Astrocyte (in vitro differentiated cells and primary cell): ENCODE results near the gene ZAR1L. TPM values are rescaled to one million over a fixed set of nuclear protein-coding genes. Genes with fewer than 3 reads are reported as not detected.

Source experiments
- DNase-seq: peaks from one replicate; pipeline ENCODE4 v3.0.0-alpha.2; 2010; ENCODE audit warnings: low read depth
- FAIRE-seq: peaks from 2 replicates; lab custom pipeline; 2011; peaks lifted over from hg19 to GRCh38; lab: Jason Lieb, UNC
- H2AFZ ChIP-seq: 2 replicates; pipeline ENCODE4 v1.6.0; 2012; ENCODE audit warnings: low read depth, low read length, inconsistent platforms
- H3K27ac ChIP-seq: 2 replicates; pipeline ENCODE4 v1.5.1; 2011; ENCODE audit warnings: low read depth, low read length, inconsistent platforms
- H3K27me3 ChIP-seq: 2 replicates; pipeline ENCODE4 v1.6.0; 2011; ENCODE audit warnings: low read length, inconsistent platforms; ENCODE audit not compliant: insufficient read depth
- H3K36me3 ChIP-seq: 2 replicates; pipeline ENCODE4 v1.5.1; 2011; ENCODE audit warnings: low read length, inconsistent platforms; ENCODE audit not compliant: insufficient read depth
- H3K4me1 ChIP-seq: 2 replicates; pipeline ENCODE4 v1.5.1; 2011; ENCODE audit warnings: low read length, inconsistent platforms; ENCODE audit not compliant: insufficient read depth
- H3K4me2 ChIP-seq: 2 replicates; pipeline ENCODE4 v1.6.0; 2012; ENCODE audit warnings: low read length, inconsistent platforms
- H3K4me3 ChIP-seq: 2 replicates; pipeline ENCODE4 v1.5.1; 2011; ENCODE audit warnings: low read depth, mild to moderate bottlenecking, low read length, inconsistent platforms; ENCODE audit not compliant: insufficient read depth
- H3K79me2 ChIP-seq: 2 replicates; pipeline ENCODE4 v1.6.0; 2012; ENCODE audit warnings: mild to moderate bottlenecking, low read length, inconsistent platforms; ENCODE audit not compliant: insufficient read depth
- H3K9ac ChIP-seq: 2 replicates; pipeline ENCODE4 v1.6.0; 2012; ENCODE audit warnings: mild to moderate bottlenecking, low read length, inconsistent platforms
- H3K9me3 ChIP-seq: 2 replicates; pipeline ENCODE4 v1.5.1; 2012; ENCODE audit warnings: low read depth, mild to moderate bottlenecking, low read length, inconsistent platforms; ENCODE audit not compliant: insufficient read depth
- H4K20me1 ChIP-seq: 2 replicates; pipeline ENCODE4 v1.6.0; 2012; ENCODE audit warnings: low read length, inconsistent platforms; ENCODE audit not compliant: insufficient read depth
- H3K27ac Mint-ChIP-seq: one replicate; pipeline ENCODE4 v1.8.0; 2021; ENCODE audit warnings: mild to moderate bottlenecking, mixed read lengths; ENCODE audit not compliant: unreplicated experiment
- H3K27me3 Mint-ChIP-seq: one replicate; pipeline ENCODE4 v1.8.0; 2021; ENCODE audit warnings: low read depth, mixed read lengths; ENCODE audit not compliant: unreplicated experiment
- H3K36me3 Mint-ChIP-seq: one replicate; pipeline ENCODE4 v1.8.0; 2021; ENCODE audit warnings: low read depth, mixed read lengths; ENCODE audit not compliant: unreplicated experiment
- H3K4me1 Mint-ChIP-seq: one replicate; pipeline ENCODE4 v1.8.0; 2021; ENCODE audit warnings: low read depth, mixed read lengths; ENCODE audit not compliant: unreplicated experiment
- H3K4me3 Mint-ChIP-seq: one replicate; pipeline ENCODE4 v1.8.0; 2021; ENCODE audit warnings: mild to moderate bottlenecking, moderate library complexity, mixed read lengths; ENCODE audit not compliant: unreplicated experiment
- H3K9me3 Mint-ChIP-seq: one replicate; pipeline ENCODE4 v1.8.0; 2021; ENCODE audit warnings: mild to moderate bottlenecking, mixed read lengths; ENCODE audit not compliant: unreplicated experiment
- EZH2 ChIP-seq: IDR thresholded peaks from 2 replicates; pipeline ENCODE4 v1.6.1; 2012; ENCODE audit warnings: mild to moderate bottlenecking, low read length, inconsistent platforms; ENCODE audit not compliant: insufficient read depth
- total RNA-seq: library from RNA; stranded (reverse); gene quantifications from 2 replicates; pipeline ENCODE4 v1.2.1, GENCODE V29; 2021
- TF ChIP-seq, protein P1 (sequence below): IDR thresholded peaks from 2 replicates; pipeline ENCODE4 v1.5.1; 2011; ENCODE audit warnings: low read depth, mild to moderate bottlenecking, inconsistent platforms, low read length, moderate library complexity; ENCODE audit not compliant: insufficient read depth

The ZAR1L gene
- total RNA-seq, 1 donor from 2014 or later: not detected

DNA sequence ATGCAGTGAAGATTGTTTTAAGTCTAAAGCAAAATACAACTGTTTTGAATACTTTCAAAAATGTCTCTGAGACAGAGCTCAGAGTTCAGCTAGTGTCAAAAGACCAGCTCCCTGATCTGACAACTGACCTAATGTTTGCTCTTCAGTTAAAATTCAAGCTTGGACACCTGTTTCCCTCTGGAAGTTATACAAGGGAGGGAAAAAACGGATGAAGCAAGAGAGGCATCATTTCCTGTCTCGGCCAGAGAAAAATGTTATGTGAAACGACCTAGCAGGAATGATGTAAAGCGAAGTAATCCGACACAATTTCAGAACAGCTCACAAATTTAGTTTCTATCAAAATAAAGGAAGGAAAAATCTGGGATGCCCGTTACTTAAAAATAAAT lies 59.4 kb downstream of the ZAR1L start:
- DNase-seq: no peak
- Mint-ChIP-seq H3K36me3 (no peaks in the 10 kb centered on the region), H3K4me3 (no peak overlapping the region), H3K4me1 (peaks cover under 1% of the 10 kb centered on the region), H3K9me3 (no peaks in the 10 kb centered on the region), H3K27me3 (no peaks in the 10 kb centered on the region), H3K27ac (no peak overlapping the region)
- no peak overlapping the region for H3K9ac ChIP-seq
- H3K9me3 ChIP-seq: no peaks in the 10 kb centered on the region
- TF ChIP-seq, protein P1, sequence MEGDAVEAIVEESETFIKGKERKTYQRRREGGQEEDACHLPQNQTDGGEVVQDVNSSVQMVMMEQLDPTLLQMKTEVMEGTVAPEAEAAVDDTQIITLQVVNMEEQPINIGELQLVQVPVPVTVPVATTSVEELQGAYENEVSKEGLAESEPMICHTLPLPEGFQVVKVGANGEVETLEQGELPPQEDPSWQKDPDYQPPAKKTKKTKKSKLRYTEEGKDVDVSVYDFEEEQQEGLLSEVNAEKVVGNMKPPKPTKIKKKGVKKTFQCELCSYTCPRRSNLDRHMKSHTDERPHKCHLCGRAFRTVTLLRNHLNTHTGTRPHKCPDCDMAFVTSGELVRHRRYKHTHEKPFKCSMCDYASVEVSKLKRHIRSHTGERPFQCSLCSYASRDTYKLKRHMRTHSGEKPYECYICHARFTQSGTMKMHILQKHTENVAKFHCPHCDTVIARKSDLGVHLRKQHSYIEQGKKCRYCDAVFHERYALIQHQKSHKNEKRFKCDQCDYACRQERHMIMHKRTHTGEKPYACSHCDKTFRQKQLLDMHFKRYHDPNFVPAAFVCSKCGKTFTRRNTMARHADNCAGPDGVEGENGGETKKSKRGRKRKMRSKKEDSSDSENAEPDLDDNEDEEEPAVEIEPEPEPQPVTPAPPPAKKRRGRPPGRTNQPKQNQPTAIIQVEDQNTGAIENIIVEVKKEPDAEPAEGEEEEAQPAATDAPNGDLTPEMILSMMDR: no peak
- TF ChIP-seq EZH2: no peak
- H3K36me3 ChIP-seq: no peaks in the 10 kb centered on the region
- no peaks in the 10 kb centered on the region for H4K20me1 ChIP-seq
- peaks cover 1% of the 10 kb centered on the region for H3K4me1 ChIP-seq
- H3K27ac ChIP-seq: no peak overlapping the region
- no peak overlapping the region for H3K4me2 ChIP-seq
- FAIRE-seq: no peak
- no peaks in the 10 kb centered on the region for H3K27me3 ChIP-seq
- H3K4me3 ChIP-seq: no peak overlapping the region
- no peaks in the 10 kb centered on the region for H3K79me2 ChIP-seq
- no peak overlapping the region for H2AFZ ChIP-seq

DNA sequence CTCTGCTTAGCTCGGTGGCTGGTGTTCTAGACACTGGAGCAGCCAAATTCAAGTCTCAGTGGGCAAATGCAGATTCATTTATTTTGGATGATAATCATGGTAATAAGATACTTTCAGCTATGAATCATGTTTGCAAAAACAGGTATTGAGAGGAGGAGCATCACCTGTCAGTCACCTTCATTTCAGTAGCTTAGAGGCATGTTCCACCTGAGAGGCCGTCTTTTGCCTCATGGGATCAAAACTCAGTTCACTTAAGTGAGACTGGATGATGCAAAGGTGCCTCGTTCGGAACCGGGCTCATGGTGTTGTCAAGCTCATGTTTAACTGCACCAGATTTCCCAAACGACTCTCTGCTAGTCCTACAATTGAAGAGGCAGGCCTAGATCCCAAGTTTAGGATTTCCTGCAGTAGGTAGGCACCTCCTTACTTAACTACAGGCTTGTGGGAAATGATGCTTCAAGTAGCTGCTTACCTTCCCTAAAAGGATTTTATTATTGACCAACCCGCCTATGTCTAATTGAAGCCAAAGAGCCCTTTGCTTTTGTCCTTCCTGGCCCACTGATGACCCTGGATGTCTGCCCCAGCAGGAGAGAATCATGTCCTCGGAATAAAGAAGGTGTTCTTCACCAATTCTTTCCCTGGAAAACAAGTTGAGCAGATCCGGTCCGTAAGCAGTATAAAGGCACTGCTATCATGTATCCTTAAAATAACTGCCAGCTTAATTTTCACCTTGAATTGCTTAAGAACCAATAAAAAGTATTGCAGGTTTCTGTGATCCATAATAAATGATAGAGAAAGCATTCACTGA lies 60.0 kb downstream of the ZAR1L start:
- DNase-seq: no peak
- no peak overlapping the region for H3K4me3 ChIP-seq
- no peaks in the 10 kb centered on the region for H3K4me1 ChIP-seq
- no peaks in the 10 kb centered on the region for H3K9me3 Mint-ChIP-seq
- H2AFZ ChIP-seq: no peak overlapping the region
- no peak overlapping the region for H3K9ac ChIP-seq
- H3K79me2 ChIP-seq: no peaks in the 10 kb centered on the region
- no peaks in the 10 kb centered on the region for H4K20me1 ChIP-seq
- no peaks in the 10 kb centered on the region for H3K9me3 ChIP-seq
- H3K4me1 Mint-ChIP-seq: no peaks in the 10 kb centered on the region
- H3K27ac Mint-ChIP-seq: no peak overlapping the region
- H3K4me3 Mint-ChIP-seq: no peak overlapping the region
- no peaks in the 10 kb centered on the region for H3K36me3 ChIP-seq
- no peak for FAIRE-seq
- H3K27me3 Mint-ChIP-seq: no peaks in the 10 kb centered on the region
- H3K4me2 ChIP-seq: no peak overlapping the region
- TF ChIP-seq, protein P1: no peak
- TF ChIP-seq EZH2: no peak
- no peak overlapping the region for H3K27ac ChIP-seq
- no peaks in the 10 kb centered on the region for H3K27me3 ChIP-seq
- no peaks in the 10 kb centered on the region for H3K36me3 Mint-ChIP-seq

DNA sequence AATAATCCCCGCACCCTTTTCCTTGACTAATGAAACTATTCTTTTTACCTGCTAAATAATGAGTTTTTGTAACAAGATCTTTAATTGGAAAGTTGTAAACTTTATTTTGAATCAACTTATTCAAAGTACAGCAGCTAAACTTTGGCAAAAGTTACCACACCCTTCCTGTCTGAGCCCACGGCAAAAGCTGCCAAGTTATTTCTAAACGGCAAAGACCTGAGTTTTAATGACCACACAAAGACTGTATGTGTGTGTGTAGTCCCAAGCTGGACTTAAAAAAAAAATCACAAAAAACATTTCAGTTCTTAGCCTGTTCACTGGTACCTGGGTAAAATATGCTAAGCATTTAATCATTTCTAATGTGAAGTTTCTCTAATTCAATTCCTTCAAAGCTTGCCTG lies 60.7 kb downstream of the ZAR1L start:
- Histone ChIP-seq H3K27ac (no peak overlapping the region), H3K4me2 (no peak overlapping the region), H3K4me1 (no peaks in the 10 kb centered on the region), H3K9ac (no peak overlapping the region), H3K27me3 (no peaks in the 10 kb centered on the region), H3K36me3 (no peaks in the 10 kb centered on the region), H4K20me1 (no peaks in the 10 kb centered on the region), H3K9me3 (no peaks in the 10 kb centered on the region), H3K4me3 (no peak overlapping the region), H2AFZ (no peak overlapping the region), H3K79me2 (no peaks in the 10 kb centered on the region)
- H3K27me3 Mint-ChIP-seq: no peaks in the 10 kb centered on the region
- no peak for TF ChIP-seq EZH2
- TF ChIP-seq, protein P1: no peak
- FAIRE-seq (no peak), DNase-seq (no peak)
- no peaks in the 10 kb centered on the region for H3K4me1 Mint-ChIP-seq
- H3K27ac Mint-ChIP-seq: no peak overlapping the region
- peaks cover 3% of the 10 kb centered on the region for H3K36me3 Mint-ChIP-seq
- no peak overlapping the region for H3K4me3 Mint-ChIP-seq
- H3K9me3 Mint-ChIP-seq: no peaks in the 10 kb centered on the region
